Erythroblast (primary cell): ENCODE measurements around the gene SRSF2.

Experiments used
- GATA1 ChIP-seq: IDR thresholded peaks from 2 replicates; pipeline ENCODE4 v1.6.1; 2011; ENCODE audit warnings: low read depth, mild to moderate bottlenecking, control low read depth, low read length, moderate library complexity
- POLR2A ChIP-seq: IDR thresholded peaks from 2 replicates; pipeline ENCODE4 v1.6.1; 2011; ENCODE audit warnings: mild to moderate bottlenecking, low read length

DNA sequence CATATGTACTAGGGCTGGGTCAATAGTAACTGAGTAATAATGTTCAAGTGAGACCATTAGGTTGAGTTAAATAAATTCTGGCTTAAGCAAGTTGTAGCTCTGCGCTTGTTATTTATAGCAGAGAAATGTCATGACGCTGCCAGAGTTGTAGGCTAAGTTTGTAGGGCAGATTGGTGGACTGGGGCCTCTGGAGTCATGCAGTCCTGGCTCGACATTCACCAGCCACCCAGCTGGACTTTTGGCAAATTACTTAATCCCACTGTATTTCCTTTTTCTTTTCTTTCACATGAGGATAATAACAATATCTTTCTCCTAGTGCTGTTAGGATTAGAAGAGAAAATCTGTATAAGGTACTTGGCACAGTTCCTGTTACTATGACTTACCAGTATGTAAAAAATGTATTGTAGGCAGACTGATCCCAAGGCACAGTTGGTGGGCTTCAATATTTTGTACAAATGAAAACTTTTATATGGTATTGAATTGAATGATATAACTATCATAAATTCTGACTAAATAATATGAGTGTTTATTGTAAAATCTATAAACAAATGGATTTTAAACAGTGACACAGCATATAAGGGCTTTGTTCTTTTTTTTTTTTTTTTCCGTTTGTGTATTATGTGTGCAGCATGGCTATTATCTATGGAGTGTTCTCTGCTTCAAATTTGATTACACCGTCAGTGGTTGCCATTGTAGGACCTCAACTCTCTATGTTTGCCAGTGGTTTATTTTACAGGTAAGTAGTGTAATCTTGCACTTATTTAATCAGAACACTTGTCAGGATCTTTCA is 3.4 kb upstream of the SRSF2 start:
- TF ChIP-seq POLR2A, result no peak
- no peak for TF ChIP-seq GATA1
